GM11168 (cell line): ENCODE data around the gene TCF7L1.
"Not testable (repeated sequence)": the region's sequence is repeated elsewhere in the genome, so short reads cannot be mapped to it uniquely, and the experiment has no call there.

ENCODE experiments used
- in situ Hi-C: fragments of 300-500 bp; cut with MboI; formaldehyde crosslinking; loops from one replicate; pipeline ENCODE4 v1.12.0; 2022; ENCODE audit warnings: low sequenced_read_pairs; ENCODE audit not compliant: unreplicated experiment

The TCF7L1 gene, protein sequence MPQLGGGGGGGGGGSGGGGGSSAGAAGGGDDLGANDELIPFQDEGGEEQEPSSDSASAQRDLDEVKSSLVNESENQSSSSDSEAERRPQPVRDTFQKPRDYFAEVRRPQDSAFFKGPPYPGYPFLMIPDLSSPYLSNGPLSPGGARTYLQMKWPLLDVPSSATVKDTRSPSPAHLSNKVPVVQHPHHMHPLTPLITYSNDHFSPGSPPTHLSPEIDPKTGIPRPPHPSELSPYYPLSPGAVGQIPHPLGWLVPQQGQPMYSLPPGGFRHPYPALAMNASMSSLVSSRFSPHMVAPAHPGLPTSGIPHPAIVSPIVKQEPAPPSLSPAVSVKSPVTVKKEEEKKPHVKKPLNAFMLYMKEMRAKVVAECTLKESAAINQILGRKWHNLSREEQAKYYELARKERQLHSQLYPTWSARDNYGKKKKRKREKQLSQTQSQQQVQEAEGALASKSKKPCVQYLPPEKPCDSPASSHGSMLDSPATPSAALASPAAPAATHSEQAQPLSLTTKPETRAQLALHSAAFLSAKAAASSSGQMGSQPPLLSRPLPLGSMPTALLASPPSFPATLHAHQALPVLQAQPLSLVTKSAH

DNA sequence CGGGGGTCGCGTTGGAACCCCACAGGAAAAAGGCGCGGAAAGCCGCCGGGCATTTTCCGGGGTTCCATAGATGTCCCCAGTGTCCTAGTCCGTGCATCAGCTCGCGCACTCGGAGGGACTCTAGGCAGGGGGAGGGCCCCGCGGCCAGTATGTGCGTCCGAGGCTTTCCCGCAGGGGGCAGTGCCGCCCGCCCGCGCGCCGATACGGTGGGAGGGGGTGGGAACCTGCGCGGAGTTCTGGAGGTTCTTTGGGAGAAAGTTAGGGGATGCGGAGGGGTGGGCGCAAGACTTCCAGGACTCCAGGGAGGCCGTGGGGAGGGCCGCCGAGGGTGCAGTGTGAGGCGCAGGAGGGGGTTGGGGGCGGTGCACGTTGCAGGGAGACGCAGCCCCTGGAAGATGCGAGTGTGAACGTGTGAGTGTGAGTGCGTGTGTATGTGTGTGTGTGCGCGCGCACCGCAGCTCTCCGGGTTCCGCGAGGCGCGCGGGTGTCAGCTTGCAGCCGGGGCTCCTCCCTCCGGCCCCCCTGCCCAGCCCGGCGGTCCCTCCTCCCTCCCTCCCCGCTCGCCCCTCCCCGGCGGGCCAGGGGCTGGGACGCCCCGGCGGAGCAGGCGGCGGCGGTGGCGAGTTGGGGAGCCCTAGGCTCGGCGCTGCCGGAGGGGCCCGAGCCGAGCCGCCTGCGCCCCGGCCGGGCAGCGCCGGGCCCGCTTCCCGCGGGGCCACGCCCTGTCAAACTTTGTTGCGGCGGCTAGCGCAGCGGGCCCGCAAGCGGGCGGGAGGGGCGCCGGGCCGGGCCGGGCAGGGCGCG lies at the start of gene TCF7L1:
TCF7L1 (plus strand) TSS at position 559 of the 804 bp plus-strand sequence. CDS start 293 bp downstream, outside the sequence.
- in situ Hi-C loops: no loop called here

DNA sequence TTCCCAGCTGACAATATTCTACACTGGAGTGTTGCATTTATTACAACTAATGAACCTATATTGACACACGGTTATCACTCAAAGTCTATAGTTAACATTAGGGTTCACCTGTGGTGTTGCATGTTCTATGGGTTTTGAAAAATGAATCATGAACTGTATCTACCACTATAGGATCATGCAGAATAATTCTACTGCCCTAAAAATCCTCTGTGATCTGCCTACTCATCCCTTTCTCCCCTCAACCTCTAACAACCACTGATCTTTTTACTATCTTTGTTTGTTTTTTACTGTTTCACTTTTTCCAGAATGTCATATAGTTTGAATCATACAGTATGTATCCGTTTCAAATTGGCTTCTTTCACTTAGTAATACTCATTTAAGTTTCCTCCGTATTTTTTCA lies 47.6 kb upstream of the TCF7L1 start:
- in situ Hi-C loops: no loop called here

DNA sequence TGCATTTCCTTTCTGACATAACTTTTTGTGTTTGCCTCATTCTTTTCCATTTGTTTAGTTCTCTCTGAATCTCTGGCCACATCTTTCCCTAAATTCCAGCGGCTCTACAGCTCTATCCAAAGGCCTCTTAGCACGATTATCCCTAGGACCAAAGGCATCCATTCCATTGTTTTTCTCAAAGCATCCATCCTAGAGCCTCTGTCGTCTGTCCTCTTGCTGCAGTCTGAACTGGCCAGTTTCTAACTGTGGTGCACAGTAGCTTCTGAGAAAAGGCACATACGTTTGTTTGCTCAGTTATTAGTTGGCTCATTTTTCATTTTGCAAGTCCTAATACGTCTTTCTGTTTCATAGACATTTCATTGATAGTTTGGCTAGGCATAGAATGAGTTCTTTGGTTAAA lies 45.7 kb upstream of the TCF7L1 start:
- in situ Hi-C loops: no loop called here

DNA sequence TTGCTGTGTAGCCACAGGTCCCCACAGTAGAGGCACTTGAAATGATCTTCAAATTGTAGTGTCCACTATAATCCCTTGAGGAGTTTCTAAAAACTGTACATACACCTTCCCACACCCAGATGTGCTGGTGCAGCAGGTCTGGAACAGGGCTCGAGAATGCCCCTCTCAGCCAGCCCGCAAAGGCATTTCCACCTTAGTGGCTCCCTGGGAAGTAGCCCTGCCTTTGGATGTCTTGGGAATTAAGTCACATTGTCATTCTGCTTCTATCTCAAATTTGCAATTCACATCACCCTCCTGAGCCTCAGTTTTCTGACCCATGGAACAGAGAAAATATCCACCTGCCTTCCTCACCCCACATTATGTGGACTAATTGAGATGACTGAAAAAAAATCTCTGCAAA lies 44.3 kb upstream of the TCF7L1 start:
- in situ Hi-C loops: no loop called here

DNA sequence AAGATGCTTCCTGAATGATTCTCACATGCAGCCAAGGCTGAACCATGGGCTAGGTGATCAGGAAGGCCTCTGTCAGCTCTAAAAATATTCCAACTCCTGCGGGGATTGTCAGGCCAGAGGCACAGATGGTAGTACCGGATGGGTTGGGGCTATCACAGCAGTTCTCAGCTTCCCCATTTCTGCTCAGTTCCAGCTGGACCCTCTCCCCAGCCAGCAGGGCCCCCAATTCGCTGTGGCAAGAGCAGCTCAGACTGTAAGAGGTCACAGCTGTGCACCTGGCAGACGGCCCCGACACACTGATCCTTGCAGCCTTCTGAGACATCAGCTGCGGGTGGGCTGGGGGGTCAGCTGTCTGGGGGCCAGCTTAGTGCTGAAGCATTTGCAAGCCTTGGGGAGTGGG lies 43.6 kb upstream of the TCF7L1 start:
- in situ Hi-C loops: no loop called here

DNA sequence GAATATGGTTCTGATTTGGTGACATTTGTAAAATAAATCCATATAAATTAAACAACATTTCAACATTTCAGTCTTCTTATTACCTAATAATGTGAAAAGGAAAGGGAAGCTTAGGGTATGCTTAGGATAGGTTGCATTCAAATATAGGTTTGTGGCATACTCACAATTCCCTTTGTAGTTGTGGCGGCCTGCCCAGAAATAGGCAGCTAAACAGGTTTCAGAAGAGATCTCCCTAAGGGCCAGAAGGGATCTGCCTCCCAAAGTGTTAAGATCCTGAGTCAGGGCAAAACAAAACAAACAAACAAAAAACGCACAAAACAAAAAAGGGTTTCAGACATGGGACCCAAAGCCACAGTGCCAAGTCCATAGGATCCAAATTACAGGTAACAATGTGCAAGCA lies 41.4 kb upstream of the TCF7L1 start:
- in situ Hi-C loops: no loop called here

DNA sequence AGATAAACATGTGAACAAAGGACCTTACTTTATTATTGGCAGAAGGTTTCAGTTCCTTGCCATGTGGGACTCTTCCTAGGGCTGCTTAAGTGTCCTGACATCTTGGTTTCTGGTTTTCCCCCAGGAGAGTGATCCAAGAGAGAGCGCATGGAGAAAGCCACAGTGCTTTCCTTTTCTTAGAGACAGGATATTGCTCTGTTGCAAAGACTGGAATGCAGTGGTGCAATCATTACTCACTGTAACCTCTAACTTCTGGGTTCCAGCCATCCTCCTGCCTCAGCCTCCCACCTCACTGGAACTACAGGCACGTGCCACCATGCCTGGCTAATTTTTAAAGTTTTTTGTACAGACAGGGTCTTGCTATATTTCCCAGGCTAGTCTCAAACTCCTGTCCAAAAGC lies 38.1 kb upstream of the TCF7L1 start:
- in situ Hi-C loops: no loop called here

DNA sequence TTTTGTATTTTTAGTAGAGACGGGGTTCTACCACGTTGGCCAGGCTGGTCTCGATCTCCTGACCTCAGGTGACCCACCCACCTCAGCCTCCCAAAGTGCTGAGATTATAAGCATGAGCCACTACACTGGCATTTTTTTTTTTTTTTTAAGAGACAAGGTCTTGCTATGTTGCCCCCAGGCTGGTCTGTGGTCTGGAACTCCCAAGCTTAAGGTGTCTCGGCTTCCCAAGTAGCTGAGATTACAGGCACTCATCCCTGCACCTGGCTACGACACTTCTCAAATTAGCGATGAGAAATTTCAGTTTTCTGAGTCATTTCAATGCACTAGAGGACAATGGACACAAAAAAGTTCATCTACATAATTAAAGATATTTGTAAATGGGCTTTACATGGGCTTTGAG lies 36.6 kb upstream of the TCF7L1 start:
- in situ Hi-C loops: no loop called here

DNA sequence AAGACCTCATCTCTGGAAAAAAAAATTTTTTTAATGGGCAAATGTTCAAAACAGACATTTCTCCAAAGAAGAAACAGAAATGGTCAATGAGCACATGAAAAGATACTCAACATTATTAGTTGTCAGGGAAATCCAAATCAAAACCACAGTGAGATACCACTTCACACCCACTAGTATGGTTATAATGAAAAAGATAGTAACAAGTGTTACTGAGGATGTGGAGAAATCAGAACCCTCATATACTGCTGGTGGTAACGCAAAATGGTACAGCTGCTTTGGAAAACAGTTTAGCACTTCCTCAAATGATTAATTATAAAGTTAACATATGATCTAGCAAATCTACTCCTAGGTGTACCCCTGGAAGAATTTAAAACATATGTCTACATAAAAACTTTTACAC lies 29.0 kb upstream of the TCF7L1 start:
- in situ Hi-C loops: no loop called here

DNA sequence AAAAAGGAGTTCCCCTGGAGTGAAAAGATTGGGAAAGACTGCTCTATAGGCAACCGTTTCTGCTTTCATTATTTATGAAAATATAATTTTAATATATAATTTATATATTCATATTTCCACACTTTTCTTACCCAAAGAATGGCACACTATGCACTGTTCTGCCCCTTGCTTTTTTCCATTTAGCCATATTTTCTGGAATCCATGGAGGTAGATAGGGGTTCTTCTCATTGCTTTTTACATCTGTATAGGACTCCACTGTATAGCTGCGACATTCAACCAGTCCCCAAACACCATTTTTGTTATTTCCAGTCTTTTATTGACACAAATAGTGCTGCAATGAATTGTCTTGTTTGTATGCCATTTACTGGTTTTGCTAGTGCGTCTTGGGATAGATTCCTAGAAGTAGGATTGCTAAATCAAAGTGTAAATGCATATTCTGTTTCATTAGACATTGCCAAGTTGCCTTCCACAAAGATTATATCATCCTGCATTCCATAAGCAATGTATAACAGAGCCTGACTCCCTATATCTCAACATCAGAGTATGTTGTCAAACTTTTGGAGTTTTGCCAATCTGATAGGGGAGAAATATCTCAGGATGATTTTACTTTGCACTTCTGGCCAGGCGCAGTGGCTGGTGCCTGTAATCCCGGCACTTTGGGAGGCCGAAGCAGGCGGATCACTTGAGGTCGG lies 26.6 kb upstream of the TCF7L1 start:
- in situ Hi-C loops: no loop called here

DNA sequence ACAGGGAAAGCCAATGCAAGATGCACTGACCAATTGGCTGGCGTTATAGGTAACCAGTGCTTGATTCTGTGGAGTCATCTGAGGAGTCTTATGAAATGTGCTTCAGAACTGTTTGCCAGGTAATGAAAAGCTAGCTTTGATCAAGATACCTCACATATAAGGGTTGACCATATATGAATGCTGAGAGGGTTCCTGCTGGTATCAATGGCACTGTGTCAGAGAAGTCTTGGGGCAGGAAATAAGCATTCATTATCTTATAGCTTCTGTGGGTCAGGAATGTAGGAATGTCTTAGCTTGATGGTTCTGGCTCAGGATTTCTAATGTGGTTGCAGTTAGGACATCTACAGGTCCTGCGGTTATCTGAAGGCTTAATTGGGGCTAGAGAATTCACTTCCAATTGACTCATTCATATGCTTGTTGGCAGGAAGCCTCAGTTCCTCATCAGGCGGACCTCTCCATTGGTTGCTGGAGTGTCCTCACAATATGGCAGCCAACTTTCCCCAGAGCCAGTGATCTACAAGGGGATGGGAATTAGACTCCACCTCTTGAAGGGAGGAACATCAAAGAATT lies 22.1 kb upstream of the TCF7L1 start:
- in situ Hi-C loops: no loop called here

DNA sequence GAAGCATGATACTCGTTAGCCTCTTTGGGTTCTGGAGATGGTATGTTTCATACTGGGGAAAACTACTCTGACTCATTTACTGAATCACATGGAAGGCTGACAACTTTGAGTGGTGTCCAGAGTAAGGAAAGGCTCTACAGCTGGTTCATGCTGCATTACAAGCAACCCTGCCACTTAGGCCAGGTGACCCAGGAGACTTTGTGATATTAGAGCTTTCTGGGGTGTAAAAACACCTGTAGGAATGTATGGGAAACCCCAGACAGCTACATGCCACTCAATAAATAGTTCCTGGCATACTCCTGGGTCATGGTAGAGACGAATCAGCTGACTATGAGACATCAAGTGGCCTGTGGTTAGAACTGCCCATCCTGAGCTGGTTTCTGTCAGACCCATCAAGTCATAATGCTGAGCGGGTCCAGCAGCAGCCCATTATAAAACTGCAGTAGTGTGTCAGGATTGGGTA lies 21.3 kb upstream of the TCF7L1 start:
- in situ Hi-C loops: no loop called here

DNA sequence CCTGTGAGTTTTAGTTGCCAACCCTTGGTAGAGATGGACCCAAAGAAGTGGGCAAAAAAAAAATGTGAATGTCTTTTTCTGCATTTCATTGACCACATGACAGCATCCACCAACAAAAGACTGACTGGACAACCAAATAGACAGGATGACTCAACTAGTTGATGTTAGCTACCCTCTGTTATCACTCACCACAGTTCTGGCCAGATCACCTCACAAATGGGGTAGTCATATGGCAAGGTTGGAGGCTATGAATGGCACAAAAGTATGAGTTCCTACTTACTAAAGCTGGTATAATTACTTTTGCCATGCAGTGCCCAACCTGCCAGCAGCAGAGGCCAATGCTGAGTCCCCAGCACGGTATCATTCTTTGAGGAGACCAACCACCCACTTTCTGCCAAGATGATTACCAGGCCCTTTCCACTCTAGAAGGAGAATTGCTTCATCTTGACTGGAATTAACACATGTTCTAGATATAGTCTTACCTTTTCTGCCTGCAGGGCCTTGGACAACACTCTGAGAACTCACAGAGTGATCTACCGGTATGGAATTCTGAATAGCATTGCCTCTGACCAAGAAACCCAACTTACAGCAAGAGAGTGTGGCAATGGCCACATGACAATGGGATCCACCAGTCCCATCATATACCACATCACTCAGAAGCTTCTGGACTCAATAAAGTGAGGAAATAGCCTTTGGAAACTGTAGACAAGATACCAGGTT lies 20.1 kb upstream of the TCF7L1 start:
- in situ Hi-C loops: no loop called here

DNA sequence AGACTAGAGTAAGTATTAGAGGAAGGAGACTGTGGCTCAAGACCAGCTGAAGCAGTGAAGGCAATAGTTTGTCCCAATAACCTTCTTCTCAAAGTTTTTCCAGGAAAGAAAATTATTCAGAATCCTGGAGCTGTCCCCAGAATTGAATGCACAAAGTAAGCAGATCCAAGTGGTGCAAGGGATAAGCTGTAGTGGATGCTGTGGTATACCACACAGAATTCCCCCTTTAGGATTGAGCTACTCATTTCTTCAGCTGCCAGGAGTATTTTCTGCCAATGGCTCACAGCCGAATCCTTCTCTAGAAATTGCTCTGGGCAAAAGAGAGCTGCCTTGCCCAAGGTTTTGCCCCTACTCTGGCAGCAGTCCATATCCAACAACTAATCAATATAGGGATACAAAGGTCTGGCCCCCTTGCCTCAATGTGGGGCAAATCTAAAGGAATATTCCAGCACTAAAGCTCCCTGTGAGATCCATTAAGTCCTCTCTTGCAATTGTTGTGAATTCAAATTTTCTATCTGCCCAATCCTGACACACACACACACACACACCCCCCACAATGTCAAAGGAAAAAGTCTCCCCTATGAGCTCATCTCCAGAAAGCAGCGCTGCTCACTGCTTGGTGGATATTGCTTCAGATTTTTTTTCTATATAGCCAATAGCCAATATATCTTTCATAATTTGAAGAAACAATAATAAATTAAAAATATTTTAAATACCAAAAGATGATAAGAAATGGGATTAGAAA lies 18.4 kb upstream of the TCF7L1 start:
- in situ Hi-C loops: no loop called here

DNA sequence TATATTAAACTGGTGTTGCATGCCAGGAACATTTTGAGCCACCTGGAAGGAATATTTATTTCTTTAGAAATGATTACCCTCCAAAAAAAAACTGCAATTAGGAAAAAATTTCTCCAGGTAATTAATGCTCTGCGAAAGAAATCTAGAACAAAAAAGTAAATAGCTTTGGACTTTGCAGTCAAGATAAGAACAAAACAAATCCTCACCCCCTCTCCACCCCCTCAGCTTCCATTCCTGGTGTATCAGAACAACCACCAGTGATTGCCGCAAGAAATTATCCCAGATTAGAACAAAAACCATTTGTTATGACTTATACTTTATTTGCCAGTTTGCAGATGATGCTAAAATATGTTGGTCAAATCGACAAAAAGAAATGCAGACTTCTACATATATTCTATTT lies 17.0 kb upstream of the TCF7L1 start:
- in situ Hi-C loops: no loop called here

DNA sequence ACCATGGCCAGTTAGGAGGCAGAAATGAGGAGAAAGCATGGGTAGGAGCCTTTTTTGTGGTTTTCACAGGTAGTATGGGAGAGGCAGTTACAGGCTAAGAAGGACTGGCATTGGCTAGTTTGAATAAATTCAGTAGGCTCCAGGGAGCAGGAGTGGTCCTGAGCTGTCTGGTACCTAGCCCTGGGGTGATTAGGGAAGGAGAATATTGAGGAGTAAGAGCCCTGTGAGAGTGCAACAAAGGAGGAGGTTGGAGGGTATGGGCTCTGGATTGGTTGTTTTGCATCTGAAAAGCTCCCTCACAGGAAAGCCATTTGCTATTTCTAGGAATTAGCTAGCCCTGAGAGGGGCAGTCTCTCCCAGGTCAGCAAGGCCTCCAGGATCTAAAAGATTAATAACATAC lies 13.3 kb upstream of the TCF7L1 start:
- in situ Hi-C loops: no loop called here

DNA sequence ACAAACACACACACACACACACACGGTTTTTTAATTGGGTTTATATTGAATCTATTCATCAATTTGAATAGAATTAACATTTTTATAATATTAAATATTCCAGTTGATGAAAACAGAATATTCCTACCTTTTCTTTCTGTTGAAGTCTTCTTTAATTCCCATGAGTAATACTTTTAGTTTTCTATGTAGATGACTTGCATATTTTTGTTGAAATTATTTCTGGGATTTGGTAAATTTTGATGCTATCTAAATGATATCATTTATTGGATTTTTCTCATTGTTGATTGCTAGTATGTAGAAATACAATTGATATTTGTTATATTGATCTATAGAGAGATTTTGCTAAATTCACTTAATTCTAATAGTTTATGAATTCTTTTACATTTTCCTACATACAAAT lies 12.8 kb upstream of the TCF7L1 start:
- in situ Hi-C loops: no loop called here

DNA sequence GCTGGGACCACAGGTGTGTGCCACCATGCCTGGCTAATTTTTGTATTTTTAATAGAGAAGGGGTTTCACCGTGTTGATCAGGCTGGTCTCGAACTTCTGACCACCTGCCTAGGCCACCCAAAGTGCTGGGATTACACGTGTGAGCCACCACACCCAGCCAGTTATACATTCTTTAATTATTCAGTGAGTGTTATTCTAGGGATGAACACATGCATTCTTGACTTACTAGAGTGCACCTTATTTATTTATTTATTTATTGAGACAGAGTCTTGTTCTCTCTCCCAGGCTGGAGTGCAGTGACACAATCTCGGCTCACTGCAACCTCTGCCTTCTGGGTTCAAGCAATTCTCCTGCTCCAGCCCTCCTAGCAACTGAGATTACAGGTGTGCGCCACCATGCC lies 6.7 kb upstream of the TCF7L1 start:
- in situ Hi-C loops: not testable (repeated sequence)

DNA sequence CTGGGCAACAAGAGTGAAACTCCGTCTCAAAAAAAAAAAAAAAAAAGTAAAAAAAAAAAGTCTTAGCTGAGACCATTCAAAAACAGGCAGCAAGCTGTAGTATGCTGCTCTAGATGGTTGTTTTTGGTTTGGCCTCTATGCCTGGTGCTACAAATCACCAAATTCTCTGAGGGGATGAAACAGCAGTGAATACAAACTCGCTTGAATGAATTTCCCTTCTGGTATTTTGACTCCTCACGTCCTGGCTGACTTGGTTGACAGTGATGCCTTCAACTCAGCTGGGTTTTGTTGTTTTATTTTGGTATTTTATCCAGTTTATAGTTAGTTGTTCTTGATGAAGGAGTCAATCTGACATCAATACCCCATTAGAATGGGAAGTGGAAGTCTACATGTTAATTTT lies 3.3 kb upstream of the TCF7L1 start:
- in situ Hi-C loops: no loop called here
